Fibroblast of skin of left biceps (primary cell): Measurements from ENCODE around the gene XPNPEP3.
"Not testable (repeated sequence)": the region's sequence is repeated elsewhere in the genome, so short reads cannot be mapped to it uniquely, and the experiment has no call there.

Experiments used
- DNase-seq, 2 experiments: peaks; one replicate each; pipeline ENCODE4 v3.0.0-alpha.2; 2013; ENCODE audit warnings: low read depth in 2 of 2

XPNPEP3 gene

GRCh38 chr22:40857309-40857855 lies 434 bp downstream of the XPNPEP3 start:
- DNase-seq: no peak

GRCh38 chr22:40862013-40862412 lies 5.1 kb downstream of the XPNPEP3 start, which contains the start of gene DNAJB7:
DNAJB7 (minus strand) TSS chr22:40862113; CDS start chr22:40861994, 119 bp downstream.
- DNase-seq: no peak

GRCh38 chr22:40862537-40862936 lies 5.6 kb downstream of the XPNPEP3 start:
- DNase-seq: no peak

GRCh38 chr22:40867109-40867508 lies 10.2 kb downstream of the XPNPEP3 start:
- no peak for DNase-seq

- not testable (repeated sequence) for DNase-seq
Measured at GRCh38 chr22:40868379-40868778, 11.4 kb downstream of the XPNPEP3 start.

- no peak for DNase-seq
Measured at GRCh38 chr22:40874016-40874415, 17.1 kb downstream of the XPNPEP3 start.

GRCh38 chr22:40875111-40875510 lies 18.2 kb downstream of the XPNPEP3 start:
- DNase-seq: no peak

GRCh38 chr22:40876907-40877306 lies 20.0 kb downstream of the XPNPEP3 start:
- no peak for DNase-seq

GRCh38 chr22:40877488-40877887 lies 20.5 kb downstream of the XPNPEP3 start:
- DNase-seq: no peak

GRCh38 chr22:40878922-40879321 lies 22.0 kb downstream of the XPNPEP3 start:
- DNase-seq: no peak

- no peak for DNase-seq
Measured at GRCh38 chr22:40889116-40889515, 32.2 kb downstream of the XPNPEP3 start.

- DNase-seq: peak; percentile 5 to 7
Measured at GRCh38 chr22:40890881-40891280, 33.9 kb downstream of the XPNPEP3 start.

- DNase-seq: no peak
Measured at GRCh38 chr22:40894417-40894816, 37.5 kb downstream of the XPNPEP3 start.

GRCh38 chr22:40898850-40899357 lies 42.0 kb downstream of the XPNPEP3 start:
- peak; percentile 25 to 42 for DNase-seq

- no peak for DNase-seq
Measured at GRCh38 chr22:40904101-40904500, 47.2 kb downstream of the XPNPEP3 start.

- DNase-seq: no peak
Measured at GRCh38 chr22:40908895-40909294, 51.9 kb downstream of the XPNPEP3 start.

GRCh38 chr22:40911772-40912171 lies 54.8 kb downstream of the XPNPEP3 start:
- no peak for DNase-seq

- not testable (repeated sequence) for DNase-seq
Measured at GRCh38 chr22:40912987-40913386, 56.0 kb downstream of the XPNPEP3 start.

- DNase-seq: no peak
Measured at GRCh38 chr22:40919446-40919845, 62.5 kb downstream of the XPNPEP3 start.

GRCh38 chr22:40920526-40920925 lies 63.6 kb downstream of the XPNPEP3 start:
- no peak for DNase-seq

- peak; percentile 26 to 30 for DNase-seq
Measured at GRCh38 chr22:40922484-40923303, 65.7 kb downstream of the XPNPEP3 start.

GRCh38 chr22:40928657-40929056 lies 71.7 kb downstream of the XPNPEP3 start:
- DNase-seq: no peak

- no peak for DNase-seq
Measured at GRCh38 chr22:40932396-40932795, 75.4 kb downstream of the XPNPEP3 start.
